ENCODE measurements around the gene NEK6.

GRCh38 chr9:124302921-124303320 is 45.2 kb downstream of the NEK6 start:
- TF ChIP-seq CTCF (IDR thresholded peaks at IDR 0.05): no peak
- TF ChIP-seq POLR2A (IDR thresholded peaks at IDR 0.05): no peak
- TF ChIP-seq EP300 (IDR thresholded peaks at IDR 0.05): no peak
